ENCODE results near the gene STK17B. TPM values are rescaled to one million over a fixed set of nuclear protein-coding genes. Genes with fewer than 3 reads are reported as not detected.

STK17B gene
- total RNA-seq, 3 donors from 2014 or later: 30.3 to 55.7 (median 55.1) TPM

- Histone ChIP-seq H3K9me3 (no peaks in the 10 kb centered on the region), H3K4me3 (no peak overlapping the region), H3K4me1 (ENCODE audit: low read depth) (peaks cover 6% of the 10 kb centered on the region), H3K36me3 (ENCODE audit: low read depth) (no peaks in the 10 kb centered on the region)
- intact Hi-C loops (cut with DNase I, micrococcal nuclease): no loop called here
- peak; percentile 50 for ATAC-seq
- TF ChIP-seq CTCF (IDR thresholded peaks at IDR 0.05): no peak
- DNase-seq: peak; percentile 63 to 88 (median 69)
Measured at GRCh38 chr2:196176142-196176738, 4.9 kb upstream of the STK17B start.

GRCh38 chr2:196174404-196174803 lies 3.0 kb upstream of the STK17B start:
- intact Hi-C loops (cut with DNase I, micrococcal nuclease): no loop called here
- Histone ChIP-seq H3K4me3 (no peak overlapping the region), H3K36me3 (ENCODE audit: low read depth) (no peaks in the 10 kb centered on the region), H3K4me1 (ENCODE audit: low read depth) (peaks cover 6% of the 10 kb centered on the region), H3K9me3 (no peaks in the 10 kb centered on the region)
- ATAC-seq: no peak
- DNase-seq: no peak
- TF ChIP-seq CTCF (IDR thresholded peaks at IDR 0.05): no peak

- peaks cover 6% of the 10 kb centered on the region for H3K4me1 ChIP-seq (ENCODE audit: low read depth)
- intact Hi-C loops (cut with DNase I, micrococcal nuclease): no loop called here
- H3K9me3 ChIP-seq: no peaks in the 10 kb centered on the region
- TF ChIP-seq CTCF (IDR thresholded peaks at IDR 0.05): no peak
- no peaks in the 10 kb centered on the region for H3K36me3 ChIP-seq (ENCODE audit: low read depth)
- ATAC-seq: no peak
- no peak for DNase-seq
- no peak overlapping the region for H3K4me3 ChIP-seq
Measured at GRCh38 chr2:196173505-196173904, 2.1 kb upstream of the STK17B start.

GRCh38 chr2:196172951-196173350 lies 1.6 kb upstream of the STK17B start:
- intact Hi-C loops (cut with DNase I, micrococcal nuclease): no loop called here
- ATAC-seq: no peak
- H3K36me3 ChIP-seq (ENCODE audit: low read depth): no peaks in the 10 kb centered on the region
- no peaks in the 10 kb centered on the region for H3K9me3 ChIP-seq
- DNase-seq: no peak
- peaks cover 6% of the 10 kb centered on the region for H3K4me1 ChIP-seq (ENCODE audit: low read depth)
- TF ChIP-seq CTCF (IDR thresholded peaks at IDR 0.05): no peak
- no peak overlapping the region for H3K4me3 ChIP-seq

GRCh38 chr2:196171946-196172345 lies 568 bp upstream of the STK17B start:
- Histone ChIP-seq H3K4me1 (ENCODE audit: low read depth) (peaks cover 6% of the 10 kb centered on the region), H3K36me3 (ENCODE audit: low read depth) (no peaks in the 10 kb centered on the region), H3K9me3 (no peaks in the 10 kb centered on the region), H3K4me3 (no peak overlapping the region)
- DNase-seq: no peak
- intact Hi-C loops (cut with DNase I, micrococcal nuclease): no loop called here
- no peak for ATAC-seq
- TF ChIP-seq CTCF (IDR thresholded peaks at IDR 0.05): no peak
